K562 (cell line): ENCODE data around the gene AKR1C3. TPM values are rescaled to one million over a fixed set of nuclear protein-coding genes. Genes with fewer than 3 reads are reported as not detected.

ENCODE experiments used
- ATAC-seq: fragments of 200-7000 bp; cut with Tn5 transposase; 3 replicates; pipeline ENCODE4 v1.9.1; 2020; ENCODE audit warnings: moderate library complexity
- BruUV-seq: library from RNA; stranded (reverse); fragments of 400-500 nt; replicated peaks from 2 replicates; lab custom pipeline; 2021; lab: Mats Ljungman, UMichigan
- CTCF ChIA-PET: fragments of 300-600 bp; formaldehyde crosslinking; extraction: SDS; loops from one replicate; lab custom pipeline; 2021; ENCODE audit warnings: low intra/inter-chr PET ratio; lab: Yijun Ruan, JAX
- POLR2A ChIA-PET: fragments of 300-600, 350-650 bp; sonication (Branson Sonifier 250); formaldehyde crosslinking; extraction: SDS; loops from one replicate; lab custom pipeline; 2021; ENCODE audit warnings: antibody characterized with exemption, inconsistent platforms; lab: Yijun Ruan, JAX
- DNase-seq, 4 experiments: peaks; one replicate each; pipeline versions ENCODE4 v3.0.0 to v3.0.0-alpha.2; 2011 to 2018; ENCODE audit warnings: low spot score in 3 of 4, mixed read lengths in 3 of 4; ENCODE audit errors: extremely low read depth in 1 of 4
- FAIRE-seq: peaks from 2 replicates; lab custom pipeline; 2011; peaks lifted over from hg19 to GRCh38; lab: Jason Lieb, UNC
- H2AFZ ChIP-seq: 2 replicates; pipeline ENCODE4 v1.6.0; 2011; ENCODE audit warnings: low read depth, low read length, control low read depth, inconsistent platforms
- H3K27ac ChIP-seq: fragments of 200-600 bp; 3 replicates; pipeline ENCODE4 v1.8.0; 2011; ENCODE audit warnings: low read depth, mild to moderate bottlenecking, control low read depth, inconsistent platforms, low read length, moderate library complexity, mixed read lengths; ENCODE audit errors: extremely low read depth
- H3K27me3 ChIP-seq, 2 experiments: fragments of 300-600 bp in 1 of 2; 2 replicates in 1 of 2; 3 replicates in 1 of 2; pipeline versions ENCODE4 v1.6.0 to v1.8.0; 2011; ENCODE audit warnings: inconsistent platforms in 2 of 2, low read length in 2 of 2, mild to moderate bottlenecking in 1 of 2, mixed read lengths in 1 of 2, moderate library complexity in 1 of 2; ENCODE audit not compliant: control insufficient read depth in 2 of 2, insufficient read depth in 2 of 2
- H3K36me3 ChIP-seq: fragments of 300-600 bp; 3 replicates; pipeline ENCODE4 v1.8.0; 2011; ENCODE audit warnings: mild to moderate bottlenecking, low read length, inconsistent platforms; ENCODE audit not compliant: control insufficient read depth, insufficient read depth
- H3K4me1 ChIP-seq, 2 experiments: fragments of 200-600 bp in 1 of 2; replicated peaks in 1 of 2; 2 replicates in 1 of 2; 3 replicates in 1 of 2; pipeline versions ENCODE4 v1.5.1 to v1.8.0; 2011; ENCODE audit warnings: inconsistent platforms in 2 of 2, low read length in 2 of 2, mild to moderate bottlenecking in 1 of 2, mixed read lengths in 1 of 2, moderate library complexity in 1 of 2; ENCODE audit not compliant: control insufficient read depth in 2 of 2, insufficient read depth in 2 of 2
- H3K4me2 ChIP-seq: 2 replicates; pipeline ENCODE4 v1.6.1; 2011; ENCODE audit warnings: low read length, control low read depth, inconsistent platforms, mixed read lengths; ENCODE audit not compliant: insufficient read depth
- H3K4me3 ChIP-seq: fragments of 200-600 bp; sonication (generic), shearing (Covaris generic); 2 replicates; pipeline ENCODE4 v1.5.1; 2016; ENCODE audit warnings: control low read depth, inconsistent platforms
- H3K79me2 ChIP-seq: fragments of 200-600 bp; 3 replicates; pipeline ENCODE4 v1.8.0; 2011; ENCODE audit warnings: low read length, inconsistent platforms; ENCODE audit not compliant: control insufficient read depth, insufficient read depth
- H3K9ac ChIP-seq, 2 experiments: 2 replicates each; pipeline versions ENCODE4 v1.6.0 to v1.6.1; 2011; ENCODE audit warnings: low read depth in 2 of 2, low read length in 2 of 2, control low read depth in 1 of 2, inconsistent platforms in 1 of 2, mild to moderate bottlenecking in 1 of 2, mixed read lengths in 1 of 2; ENCODE audit not compliant: insufficient read depth in 1 of 2
- H3K9me1 ChIP-seq: one replicate; pipeline ENCODE4 v1.6.0; 2011; ENCODE audit warnings: inconsistent platforms, mild to moderate bottlenecking, low read length, moderate library complexity; ENCODE audit not compliant: control insufficient read depth, insufficient read depth
- H3K9me3 ChIP-seq: replicated peaks from 2 replicates; pipeline ENCODE4 v1.5.1; 2011; ENCODE audit warnings: low read depth, low read length, inconsistent platforms; ENCODE audit not compliant: control insufficient read depth, insufficient read depth
- H4K20me1 ChIP-seq: replicated peaks from 2 replicates; pipeline ENCODE4 v1.6.1; 2011; ENCODE audit warnings: low read length, inconsistent platforms, mixed read lengths; ENCODE audit not compliant: control insufficient read depth, insufficient read depth
- ERF ChIP-seq: fragments of 450-650 bp; formaldehyde crosslinking; IDR thresholded peaks from 2 replicates; pipeline ENCODE4 v1.4.0; 2020; ENCODE audit warnings: mild to moderate bottlenecking, mixed read lengths
- SNAPC5 ChIP-seq: fragments of 250-450 bp; sonication (Bioruptor Pico); IDR thresholded peaks from 2 replicates; pipeline ENCODE4 v1.8.0; 2021; ENCODE audit warnings: moderate library complexity, mild to moderate bottlenecking, inconsistent platforms
- THRB ChIP-seq: fragments of 450-650 bp; formaldehyde crosslinking; conservative IDR thresholded peaks from 2 replicates; pipeline ENCODE4 v1.4.0; 2022; ENCODE audit warnings: mild to moderate bottlenecking, missing genetic modification characterization
- ZHX1 ChIP-seq: fragments of 150-350 bp; conservative IDR thresholded peaks from 2 replicates; pipeline ENCODE4 v1.6.1; 2014; ENCODE audit warnings: low read length
- ZNF444 ChIP-seq: fragments of 250-450 bp; sonication (Bioruptor Pico); IDR thresholded peaks from 2 replicates; pipeline ENCODE4 v1.4.0; 2020; ENCODE audit warnings: mild to moderate bottlenecking, moderate library complexity
- WGBS: fragments of 100-300 bp; shearing (Covaris generic); methylation state at CpG from one replicate; pipeline ENCODE4 v1.1.6; 2016; ENCODE audit warnings: low coverage, mixed read lengths; ENCODE audit not compliant: insufficient coverage; ENCODE audit errors: missing lambda C conversion rate; 5-methylcytosine and 5-hydroxymethylcytosine counted together
- in situ Hi-C: fragments of 300-500 bp; cut with MboI; formaldehyde crosslinking; loops from 4 replicates; pipeline ENCODE4 v1.15.0; 2018; ENCODE audit warnings: inconsistent platforms, mixed read lengths
- intact Hi-C: fragments of 100-400 bp; cut with micrococcal nuclease; formaldehyde crosslinking; loops from 2 replicates; pipeline ENCODE4 v1.14.2; 2022
- polyA plus RNA-seq, 8 experiments: library from polyadenylated mRNA; depleted of rRNA in 4 of 8; stranded (reverse) in 5 of 8; unstranded in 3 of 8; fragments of >200 nt; fragmentation: Nextera tagmentation in 2 of 8; fragmentation: Illumina TruSeq in 1 of 8; extraction: Ambion mirVana in 2 of 8; extraction: Trizol in 1 of 8; gene quantifications; 2 replicates each; pipeline versions ENCODE4 v1.2.1 to v1.2.3, GENCODE V29; 2011 to 2014; ENCODE audit warnings: inconsistent platforms in 1 of 8, missing spikeins in 1 of 8
- total RNA-seq, 7 experiments: library from RNA; depleted of rRNA in 6 of 7; stranded (reverse); fragments of >200 nt in 6 of 7; fragmentation: Illumina TruSeq in 2 of 7; extraction: Trizol in 2 of 7; gene quantifications; 2 replicates each; pipeline versions ENCODE4 v1.2.1 to v1.2.3, GENCODE V29; 2011 to 2021; ENCODE audit warnings: low replicate concordance in 1 of 7

The AKR1C3 gene
- total and polyA plus RNA-seq, 9 of the 15 experiments (the other 6 are each of a cell fraction or from before 2014, with no cell fraction given) = 4.6 to 20.4 (median 10.1) TPM

GRCh38 chr10:5107860-5108526 is 13.8 kb downstream of the AKR1C3 start:
- H3K27ac ChIP-seq = no peak overlapping the region
- 56% methylated on average over 7 of the region's 8 CpGs for WGBS
- intact Hi-C loops = no loop called here

More at GRCh38 chr10:5107860-5108526, 13.8 kb downstream of the AKR1C3 start:
- TF ChIP-seq SNAPC5 (CRISPR knock-in tag) (no peak), ZNF444 (CRISPR knock-in tag) (no peak), ZHX1 (no peak), THRB (CRISPR knock-in tag) (no peak), ERF (CRISPR knock-in tag) (no peak)
- no peaks in the 10 kb centered on the region for H3K36me3 ChIP-seq
- ChIA-PET CTCF (no interaction called here), POLR2A (no interaction called here)
- no peak overlapping the region for H3K4me3 ChIP-seq
- H4K20me1 ChIP-seq = no peaks in the 10 kb centered on the region
- ATAC-seq = no peak
- no TSS peak for BruUV-seq
- H3K4me1 ChIP-seq = no peaks in the 10 kb centered on the region
- no peak for FAIRE-seq
- H3K79me2 ChIP-seq = no peaks in the 10 kb centered on the region
- no peak for DNase-seq
- H3K27me3 ChIP-seq = no peaks in the 10 kb centered on the region
- no peak overlapping the region for H3K4me2 ChIP-seq
- no peaks in the 10 kb centered on the region for H3K9me1 ChIP-seq
- in situ Hi-C loops = no loop called here
- H2AFZ ChIP-seq = no peak overlapping the region
- 0 out of 2 replicates have a peak, but pooled peaks cover 2% of the 10 kb centered on the region for H3K9me3 ChIP-seq
- no peak overlapping the region for H3K9ac ChIP-seq
